ENCODE data around the gene SPACA4.
A peak's percentile ranks its signal among the peaks of the same experiment; 100 is the strongest.
"Not testable (repeated sequence)": the region's sequence is repeated elsewhere in the genome, so short reads cannot be mapped to it uniquely, and the experiment has no call there.

Gene SPACA4

DNA sequence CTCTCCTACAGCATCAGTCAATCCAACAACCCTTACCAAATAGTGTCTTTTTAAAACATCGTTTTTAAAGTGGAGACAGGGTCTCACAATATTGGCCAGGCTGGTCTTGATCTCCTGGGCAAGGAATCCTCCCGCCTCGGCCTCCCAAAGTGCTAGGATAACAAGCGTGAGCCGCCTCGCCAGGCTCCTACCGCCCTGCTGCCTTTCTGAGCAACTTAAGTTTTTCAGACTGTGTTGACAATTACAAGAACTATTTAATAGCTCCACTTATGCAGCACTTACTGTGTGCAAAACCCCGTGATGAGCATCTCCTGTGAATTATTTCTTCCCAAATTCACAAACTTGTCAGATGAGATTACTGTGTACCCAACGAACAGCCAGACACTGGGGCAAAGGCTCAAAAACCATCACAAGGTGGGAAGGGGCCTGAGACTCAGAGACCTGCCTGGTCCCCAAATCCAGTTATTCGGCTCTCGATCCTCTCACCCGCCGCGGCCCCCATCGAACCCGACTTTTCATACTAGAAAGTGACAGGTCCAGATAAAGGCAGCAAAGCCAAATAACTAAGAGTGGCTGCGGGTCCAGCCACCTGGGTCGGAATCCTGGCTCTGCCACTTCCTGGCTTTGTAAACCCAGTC is 11.9 kb downstream of the SPACA4 start:
- DNase-seq (ENCODE audit: low read depth in 1 of 2, low spot score in 1 of 2) = no peak

DNA sequence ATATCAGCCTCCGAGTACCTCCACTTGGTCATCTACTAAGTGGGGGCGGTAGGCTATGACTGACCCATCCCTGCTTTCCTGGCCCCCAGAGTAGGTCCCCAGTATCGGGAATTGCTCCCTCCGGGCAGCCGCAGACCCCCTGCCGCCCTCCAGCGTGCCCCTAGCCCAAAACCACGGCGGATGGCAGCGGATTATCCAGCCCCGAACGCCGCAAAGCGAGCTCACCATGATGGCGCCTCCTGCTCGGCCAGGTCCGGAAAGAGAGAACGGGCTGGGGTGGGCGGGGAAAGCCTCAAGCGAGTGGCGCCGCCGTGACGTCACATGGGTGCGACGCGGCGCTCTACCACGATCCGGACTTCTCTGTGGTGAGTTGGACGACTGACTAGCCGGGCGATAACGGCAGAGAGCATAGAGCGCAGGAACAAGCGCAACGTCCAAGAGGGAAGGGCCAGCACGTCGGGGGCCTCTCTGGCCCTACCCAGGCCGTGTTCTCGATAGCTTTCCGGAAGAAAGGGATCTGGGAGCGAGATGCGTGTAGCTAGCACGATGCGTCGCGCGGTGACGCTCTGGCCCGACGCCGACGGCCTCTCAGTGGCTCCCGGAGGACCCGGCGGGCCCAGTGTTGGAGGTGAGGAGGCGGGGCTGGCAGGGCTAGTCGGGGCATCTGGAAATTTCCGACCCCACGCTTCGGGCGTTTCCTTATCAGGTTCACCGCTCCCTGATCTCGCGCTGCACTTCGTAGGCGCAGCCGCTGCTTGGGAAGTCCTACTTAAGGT is 12.6 kb downstream of the SPACA4 start, which contains the start of the genes RPL18 and SPHK2:
Gene RPL18, minus strand, starts transcription at position 263 of the 776 bp plus-strand sequence. Its CDS starts 35 bp downstream, at position 228.
Gene SPHK2, plus strand, starts transcription at position 591 of the 776 bp plus-strand sequence. CDS start 1,009 bp downstream, outside the sequence.
- DNase-seq (ENCODE audit: low read depth in 1 of 2, low spot score in 1 of 2) = peak; percentile 91 to 93

DNA sequence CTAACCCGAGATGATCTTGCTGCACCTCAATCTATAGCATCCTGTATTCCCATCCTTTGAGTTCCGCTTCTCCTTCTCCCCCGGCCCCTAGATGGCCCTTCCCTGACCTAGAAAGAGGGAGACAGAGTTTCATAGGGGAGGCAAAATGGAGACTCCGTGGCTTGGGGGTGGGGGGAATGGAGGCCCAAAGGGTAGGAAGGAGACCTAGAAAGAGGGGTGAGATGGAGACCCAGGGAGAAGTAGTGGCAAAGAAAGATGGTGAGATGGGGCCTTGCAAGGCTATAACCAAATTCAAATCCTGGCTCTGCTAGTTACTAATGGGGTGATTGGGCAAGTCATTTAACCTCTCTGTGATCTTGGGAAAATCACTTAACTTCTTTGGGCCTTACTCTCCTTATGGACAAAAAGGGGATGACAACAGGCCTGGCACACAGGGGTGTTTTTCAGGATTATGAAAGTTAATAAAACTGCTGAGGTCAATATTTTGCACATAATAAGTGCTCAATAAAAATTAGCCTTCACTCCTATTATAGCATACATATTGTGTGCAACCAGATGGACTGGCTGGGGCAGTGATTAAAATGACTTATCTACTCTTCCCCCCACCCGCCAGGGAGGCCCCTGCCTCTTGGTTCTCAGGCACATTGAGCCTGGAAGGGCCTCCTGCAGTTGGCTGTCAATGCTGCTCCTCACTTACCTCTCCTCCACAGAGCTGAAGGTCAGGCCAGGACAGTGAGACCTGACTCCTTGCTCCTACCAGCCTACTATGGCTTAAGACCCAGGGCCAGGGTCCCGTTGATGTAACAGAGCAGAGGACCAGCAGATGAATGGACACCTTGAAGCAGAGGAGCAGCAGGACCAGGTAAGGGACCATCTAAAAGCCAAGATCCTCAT is 13.4 kb downstream of the SPACA4 start:
- DNase-seq (ENCODE audit: low read depth in 1 of 2, low spot score in 1 of 2) = no peak

DNA sequence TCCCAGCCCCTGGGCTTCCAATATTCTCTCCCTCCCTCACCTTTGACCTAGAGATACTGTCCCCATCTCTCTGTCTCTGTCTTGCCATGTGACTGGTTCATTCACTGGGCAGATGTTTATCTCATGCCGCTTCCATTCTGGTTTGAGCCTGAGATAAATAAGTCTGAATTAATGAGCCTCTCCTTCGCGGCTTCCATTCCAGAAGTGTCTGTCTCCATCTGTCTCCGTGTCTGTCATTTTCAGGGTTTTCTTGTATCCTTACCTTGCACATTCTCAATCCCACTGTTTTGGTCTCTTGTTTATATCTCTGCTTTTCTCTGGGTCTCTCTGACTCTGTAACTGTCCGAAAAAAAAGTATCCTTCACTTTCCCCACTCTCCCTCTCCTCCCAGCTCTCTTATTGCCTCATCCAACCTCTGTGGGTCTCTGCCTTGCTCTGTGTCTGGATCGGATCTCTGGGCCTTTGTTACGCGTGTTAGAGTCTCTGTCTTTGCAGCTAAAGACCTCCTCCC is 17.1 kb downstream of the SPACA4 start:
- DNase-seq (ENCODE audit: low read depth in 1 of 2, low spot score in 1 of 2) = no peak

DNA sequence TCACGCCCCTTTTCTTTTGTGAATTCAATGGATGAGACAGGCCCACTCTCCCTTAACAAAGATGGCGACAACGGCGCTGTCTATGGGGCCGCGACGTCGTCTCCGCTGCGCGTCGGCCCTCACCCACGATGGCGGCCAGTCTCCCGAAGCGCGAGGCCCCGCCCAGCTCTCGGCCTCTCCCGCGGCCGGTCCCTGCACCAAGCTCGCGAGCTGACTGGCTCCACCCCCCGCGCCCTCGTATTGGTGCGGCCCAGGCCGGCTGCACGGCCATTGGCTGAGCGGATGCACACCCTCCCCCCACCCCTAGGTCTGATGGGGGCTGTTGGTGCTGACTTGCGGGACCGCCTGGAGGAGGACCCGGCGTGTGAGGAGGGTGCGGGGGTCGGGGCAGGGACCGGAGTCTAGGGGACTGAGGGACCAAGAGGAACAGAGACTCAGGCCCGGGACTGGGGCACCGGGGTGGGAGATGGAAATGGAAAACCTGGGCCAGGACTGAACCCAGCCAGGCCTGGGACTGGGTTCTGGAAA is 17.6 kb downstream of the SPACA4 start:
- DNase-seq (ENCODE audit: low read depth in 1 of 2, low spot score in 1 of 2) = peak; percentile 93 to 96

DNA sequence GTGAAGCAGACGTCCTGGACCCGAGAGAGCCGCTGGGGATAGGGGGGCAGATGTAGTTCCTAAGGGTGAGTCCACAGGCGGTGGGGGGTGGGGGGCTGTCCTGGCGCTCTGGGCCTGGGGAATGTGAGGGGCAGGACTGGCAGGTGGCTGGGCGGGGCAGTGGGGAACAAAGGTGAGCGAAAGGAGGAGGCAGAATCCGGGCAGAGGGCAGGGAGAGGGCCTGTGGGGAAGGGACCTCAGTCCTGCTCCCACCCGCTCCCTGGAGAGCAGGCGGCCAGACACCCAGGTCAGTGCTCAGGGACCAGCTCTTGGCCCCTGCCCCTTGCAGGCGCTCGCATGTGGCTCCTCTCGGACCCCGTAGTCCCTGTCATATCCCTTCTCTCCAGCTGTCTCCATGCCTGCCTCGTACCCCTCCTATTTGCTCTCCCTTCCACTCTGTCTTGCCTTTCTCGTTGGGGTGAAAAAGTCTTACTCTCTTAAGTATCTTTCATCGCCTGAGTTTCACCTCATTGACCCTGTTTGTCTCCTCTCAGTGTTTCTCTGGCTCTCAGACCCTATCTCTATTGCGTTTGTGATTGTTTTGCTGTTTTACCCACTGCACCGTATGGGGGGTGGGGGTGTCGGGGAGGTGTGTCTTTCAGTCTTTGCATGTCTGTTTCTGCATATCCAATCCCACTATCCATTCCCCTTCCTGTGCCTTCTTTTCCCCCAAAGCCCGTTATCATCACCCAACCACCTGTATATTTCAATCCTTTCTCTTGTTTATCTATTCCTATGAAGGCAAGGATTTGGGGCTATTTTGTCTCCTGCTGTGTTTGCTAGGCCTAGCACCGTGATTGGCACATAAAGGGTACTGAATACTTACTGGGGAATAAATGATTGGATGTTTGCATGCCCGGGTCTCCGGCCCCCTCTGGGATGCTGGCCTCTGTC is 18.5 kb downstream of the SPACA4 start:
- no peak for DNase-seq (ENCODE audit: low read depth in 1 of 2, low spot score in 1 of 2)

DNA sequence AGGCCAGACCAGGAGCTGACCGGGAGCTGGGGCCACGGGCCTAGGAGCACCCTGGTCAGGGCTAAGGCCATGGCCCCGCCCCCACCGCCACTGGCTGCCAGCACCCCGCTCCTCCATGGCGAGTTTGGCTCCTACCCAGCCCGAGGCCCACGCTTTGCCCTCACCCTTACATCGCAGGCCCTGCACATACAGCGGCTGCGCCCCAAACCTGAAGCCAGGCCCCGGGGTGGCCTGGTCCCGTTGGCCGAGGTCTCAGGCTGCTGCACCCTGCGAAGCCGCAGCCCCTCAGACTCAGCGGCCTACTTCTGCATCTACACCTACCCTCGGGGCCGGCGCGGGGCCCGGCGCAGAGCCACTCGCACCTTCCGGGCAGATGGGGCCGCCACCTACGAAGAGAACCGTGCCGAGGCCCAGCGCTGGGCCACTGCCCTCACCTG is 19.4 kb downstream of the SPACA4 start:
- DNase-seq (ENCODE audit: low read depth in 1 of 2, low spot score in 1 of 2) = no peak

DNA sequence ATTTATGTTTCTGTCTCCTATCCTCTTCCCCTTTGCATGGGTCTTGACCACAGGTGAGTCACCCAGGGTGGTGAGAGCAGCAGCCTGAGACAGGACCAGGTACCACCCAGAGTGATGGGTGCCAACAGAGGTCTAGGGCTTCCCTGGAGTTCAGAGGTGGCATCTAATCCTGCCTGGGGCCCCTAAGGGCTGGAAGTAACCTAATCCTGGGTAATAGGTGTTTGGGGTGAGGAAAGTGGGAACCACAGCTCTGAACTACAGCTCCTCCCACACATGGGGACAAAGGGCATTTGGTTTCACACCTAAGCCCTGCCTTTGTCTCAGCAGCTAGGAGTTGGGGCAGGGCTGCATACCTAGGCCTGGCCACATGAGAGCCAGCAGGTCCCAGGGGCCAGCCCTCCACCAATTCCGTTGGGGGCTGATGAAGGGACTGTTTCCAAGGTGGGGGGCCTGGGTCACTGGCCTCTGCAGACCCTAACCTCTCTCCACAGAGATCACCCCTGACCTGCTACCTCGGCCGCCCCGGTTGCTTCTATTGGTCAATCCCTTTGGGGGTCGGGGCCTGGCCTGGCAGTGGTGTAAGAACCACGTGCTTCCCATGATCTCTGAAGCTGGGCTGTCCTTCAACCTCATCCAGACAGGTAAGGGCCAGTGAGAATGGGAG is 20.8 kb downstream of the SPACA4 start:
- no peak for DNase-seq (ENCODE audit: low read depth in 1 of 2, low spot score in 1 of 2)

DNA sequence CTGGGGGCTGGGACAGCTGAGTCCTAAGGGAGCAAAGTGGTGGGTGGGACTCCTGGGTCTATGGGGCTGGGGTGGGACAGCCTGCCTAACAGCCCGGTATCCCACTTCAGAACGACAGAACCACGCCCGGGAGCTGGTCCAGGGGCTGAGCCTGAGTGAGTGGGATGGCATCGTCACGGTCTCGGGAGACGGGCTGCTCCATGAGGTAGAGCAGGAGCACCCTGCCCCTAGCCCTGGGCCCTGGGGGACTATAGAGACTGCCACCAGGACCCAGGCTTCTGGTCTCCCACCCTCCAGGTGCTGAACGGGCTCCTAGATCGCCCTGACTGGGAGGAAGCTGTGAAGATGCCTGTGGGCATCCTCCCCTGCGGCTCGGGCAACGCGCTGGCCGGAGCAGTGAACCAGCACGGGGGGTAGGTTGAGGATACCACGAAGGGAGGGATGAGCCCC is 21.3 kb downstream of the SPACA4 start:
- no peak for DNase-seq (ENCODE audit: low read depth in 1 of 2, low spot score in 1 of 2)

DNA sequence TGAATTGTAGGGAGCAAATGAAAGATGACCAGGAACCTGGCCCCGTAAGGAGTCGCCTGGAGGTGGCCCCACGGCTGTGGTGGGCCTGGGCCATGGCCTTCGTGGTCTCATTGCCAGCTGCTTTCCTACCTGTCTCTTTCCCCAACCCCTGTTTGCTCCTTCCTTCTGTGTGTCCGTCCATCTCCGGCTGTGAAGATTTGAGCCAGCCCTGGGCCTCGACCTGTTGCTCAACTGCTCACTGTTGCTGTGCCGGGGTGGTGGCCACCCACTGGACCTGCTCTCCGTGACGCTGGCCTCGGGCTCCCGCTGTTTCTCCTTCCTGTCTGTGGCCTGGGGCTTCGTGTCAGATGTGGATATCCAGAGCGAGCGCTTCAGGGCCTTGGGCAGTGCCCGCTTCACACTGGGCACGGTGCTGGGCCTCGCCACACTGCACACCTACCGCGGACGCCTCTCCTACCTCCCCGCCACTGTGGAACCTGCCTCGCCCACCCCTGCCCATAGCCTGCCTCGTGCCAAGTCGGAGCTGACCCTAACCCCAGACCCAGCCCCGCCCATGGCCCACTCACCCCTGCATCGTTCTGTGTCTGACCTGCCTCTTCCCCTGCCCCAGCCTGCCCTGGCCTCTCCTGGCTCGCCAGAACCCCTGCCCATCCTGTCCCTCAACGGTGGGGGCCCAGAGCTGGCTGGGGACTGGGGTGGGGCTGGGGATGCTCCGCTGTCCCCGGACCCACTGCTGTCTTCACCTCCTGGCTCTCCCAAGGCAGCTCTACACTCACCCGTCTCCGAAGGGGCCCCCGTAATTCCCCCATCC is 22.1 kb downstream of the SPACA4 start:
- no peak for DNase-seq (ENCODE audit: low read depth in 1 of 2, low spot score in 1 of 2)

DNA sequence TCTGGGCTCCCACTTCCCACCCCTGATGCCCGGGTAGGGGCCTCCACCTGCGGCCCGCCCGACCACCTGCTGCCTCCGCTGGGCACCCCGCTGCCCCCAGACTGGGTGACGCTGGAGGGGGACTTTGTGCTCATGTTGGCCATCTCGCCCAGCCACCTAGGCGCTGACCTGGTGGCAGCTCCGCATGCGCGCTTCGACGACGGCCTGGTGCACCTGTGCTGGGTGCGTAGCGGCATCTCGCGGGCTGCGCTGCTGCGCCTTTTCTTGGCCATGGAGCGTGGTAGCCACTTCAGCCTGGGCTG is 22.7 kb downstream of the SPACA4 start:
- DNase-seq (ENCODE audit: low read depth in 1 of 2, low spot score in 1 of 2) = no peak

DNA sequence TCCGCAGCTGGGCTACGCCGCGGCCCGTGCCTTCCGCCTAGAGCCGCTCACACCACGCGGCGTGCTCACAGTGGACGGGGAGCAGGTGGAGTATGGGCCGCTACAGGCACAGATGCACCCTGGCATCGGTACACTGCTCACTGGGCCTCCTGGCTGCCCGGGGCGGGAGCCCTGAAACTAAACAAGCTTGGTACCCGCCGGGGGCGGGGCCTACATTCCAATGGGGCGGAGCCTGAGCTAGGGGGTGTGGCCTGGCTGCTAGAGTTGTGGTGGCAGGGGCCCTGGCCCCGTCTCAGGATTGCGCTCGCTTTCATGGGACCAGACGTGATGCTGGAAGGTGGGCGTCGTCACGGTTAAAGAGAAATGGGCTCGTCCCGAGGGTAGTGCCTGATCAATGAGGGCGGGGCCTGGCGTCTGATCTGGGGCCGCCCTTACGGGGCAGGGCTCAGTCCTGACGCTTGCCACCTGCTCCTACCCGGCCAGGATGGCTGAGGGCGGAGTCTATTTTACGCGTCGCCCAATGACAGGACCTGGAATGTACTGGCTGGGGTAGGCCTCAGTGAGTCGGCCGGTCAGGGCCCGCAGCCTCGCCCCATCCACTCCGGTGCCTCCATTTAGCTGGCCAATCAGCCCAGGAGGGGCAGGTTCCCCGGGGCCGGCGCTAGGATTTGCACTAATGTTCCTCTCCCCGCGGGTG is 23.2 kb downstream of the SPACA4 start:
- DNase-seq (ENCODE audit: low read depth in 1 of 2, low spot score in 1 of 2) = no peak

DNA sequence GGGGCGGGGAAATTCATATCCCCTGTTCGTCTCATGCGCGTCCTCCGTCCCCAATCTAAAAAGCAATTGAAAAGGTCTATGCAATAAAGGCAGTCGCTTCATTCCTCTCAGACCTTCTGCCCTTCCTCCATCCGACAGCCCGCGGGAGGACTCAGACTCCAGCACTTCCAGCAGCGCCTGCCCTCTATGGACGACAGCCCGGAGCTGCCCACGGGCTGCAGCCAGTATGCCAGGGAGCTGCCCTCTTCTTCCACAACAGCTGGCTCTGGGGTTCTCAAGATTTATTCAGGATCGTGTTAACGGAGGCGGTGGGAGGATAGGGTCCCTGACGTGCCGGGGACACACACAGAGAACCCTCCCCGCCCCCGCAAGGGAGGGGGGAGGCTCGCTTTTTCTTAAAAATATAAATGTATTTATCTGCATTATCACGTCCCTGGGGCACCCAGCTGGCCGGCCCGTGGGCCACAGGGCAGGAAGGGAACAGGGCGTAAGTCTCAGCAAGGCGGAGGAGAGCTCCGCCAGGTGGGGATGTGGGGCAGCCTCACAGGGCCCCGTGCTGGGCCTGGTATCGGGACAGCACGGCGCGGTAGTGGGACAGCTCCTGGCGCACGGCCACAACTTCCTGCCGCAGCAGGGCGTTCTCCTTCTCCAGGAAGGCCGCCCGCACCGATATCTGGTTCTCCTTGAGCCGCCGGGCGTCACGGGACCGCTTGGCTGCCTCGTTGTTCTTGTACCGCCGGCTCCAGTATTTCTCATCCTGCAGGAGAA is 23.9 kb downstream of the SPACA4 start:
- DNase-seq (ENCODE audit: low read depth in 1 of 2, low spot score in 1 of 2) = no peak

DNA sequence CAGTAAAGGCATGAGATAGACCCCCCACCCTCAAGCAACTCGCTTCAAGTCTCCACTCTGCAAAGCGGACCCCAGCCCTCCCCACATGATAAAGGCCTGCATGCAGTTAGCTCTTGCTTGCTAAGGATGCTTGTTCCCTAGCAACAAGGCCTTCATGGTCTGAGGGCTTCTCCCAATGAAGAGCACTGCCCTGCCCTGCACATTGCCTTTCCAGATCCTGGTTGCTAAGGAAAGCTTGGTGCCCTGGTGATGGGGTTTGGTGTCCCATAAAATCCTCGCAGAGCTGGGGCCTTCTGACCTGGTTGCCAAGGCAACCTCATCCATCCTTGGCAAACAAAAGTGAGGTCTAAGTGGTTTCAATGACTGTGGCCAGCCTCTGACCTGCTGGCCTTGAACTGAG is 24.7 kb downstream of the SPACA4 start:
- no peak for DNase-seq (ENCODE audit: low read depth in 1 of 2, low spot score in 1 of 2)

DNA sequence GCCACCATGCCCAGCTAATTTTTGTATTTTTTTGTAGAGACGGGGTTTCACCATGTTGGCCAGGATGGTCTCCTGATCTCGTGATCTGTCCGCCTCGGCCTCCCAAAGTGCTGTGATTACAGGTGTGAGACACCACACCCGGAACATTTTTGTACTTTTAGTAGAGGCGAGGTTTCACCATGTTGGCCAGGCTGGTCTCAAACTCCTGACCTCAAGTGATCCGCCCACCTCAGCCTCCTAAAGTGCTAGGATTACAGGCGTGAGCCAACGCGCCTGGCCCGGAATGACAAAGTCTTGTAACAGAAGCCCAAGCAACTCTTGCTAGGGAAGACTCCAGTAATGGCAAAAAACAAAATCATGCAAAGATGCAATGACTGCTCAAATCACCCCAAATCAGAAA is 25.7 kb downstream of the SPACA4 start:
- not testable (repeated sequence) for DNase-seq (ENCODE audit: low read depth in 1 of 2, low spot score in 1 of 2)

DNA sequence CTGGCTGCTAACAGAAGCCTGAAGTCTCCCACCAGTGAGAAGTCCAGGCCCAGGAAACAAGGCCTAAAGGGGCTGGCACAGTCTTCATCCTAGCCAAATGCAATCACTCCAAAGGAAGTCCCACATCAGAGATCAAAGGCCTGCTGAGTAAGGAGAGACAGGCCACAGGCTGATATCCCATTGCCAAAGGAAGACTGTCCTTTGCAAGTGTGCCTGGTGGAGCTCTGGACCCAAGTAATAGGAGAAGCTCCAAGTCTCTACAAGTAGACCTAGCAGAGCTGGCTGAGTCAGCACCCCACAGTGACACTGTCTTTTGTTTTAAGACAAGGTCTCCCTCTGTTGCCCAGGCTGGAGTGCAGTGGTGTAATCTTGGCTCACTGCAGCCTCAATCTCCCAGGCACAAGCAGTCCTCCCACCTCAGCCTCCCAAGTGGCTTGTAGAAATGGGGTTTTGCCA is 26.2 kb downstream of the SPACA4 start:
- DNase-seq (ENCODE audit: low read depth in 1 of 2, low spot score in 1 of 2) = no peak

Measured in stimulated activated CD4-positive, alpha-beta T cell treated with anti-CD3 and anti-CD28 coated beads, Interleukin-15, amount 100 ng/mL, for 1 hour (primary cell).